ENCODE measurements around the gene KRTAP4-6.

GRCh38 chr17:41147531-41148204 is 7.3 kb upstream of the KRTAP4-6 start:
- TF ChIP-seq CTCF (conservative IDR thresholded peaks at IDR 0.05; ENCODE audit: low read depth, low read length) (no peak), MAFK (IDR thresholded peaks at IDR 0.05; ENCODE audit: low read depth, low read length) (no peak), RAD21 (IDR thresholded peaks at IDR 0.05; ENCODE audit: low read length) (no peak), POLR2A (IDR thresholded peaks at IDR 0.05; ENCODE audit: low read depth, low read length) (no peak), USF2 (IDR thresholded peaks at IDR 0.05; ENCODE audit: low read depth, low read length) (no peak), ELK1 (IDR thresholded peaks at IDR 0.05; ENCODE audit: borderline replicate concordance, low read depth, low read length) (no peak), BHLHE40 (IDR thresholded peaks at IDR 0.05; ENCODE audit: low read depth, low read length) (no peak), SMC3 (IDR thresholded peaks at IDR 0.05; ENCODE audit: low read depth, low read length) (no peak), MXI1 (IDR thresholded peaks at IDR 0.05; ENCODE audit: borderline replicate concordance, low read depth, low read length) (no peak), RCOR1 (IDR thresholded peaks at IDR 0.05; ENCODE audit: insufficient replicate concordance, low read length) (no peak), CEBPB (IDR thresholded peaks at IDR 0.05; ENCODE audit: low read depth, low read length) (no peak), MAZ (IDR thresholded peaks at IDR 0.05; ENCODE audit: borderline replicate concordance, low read depth, low read length) (no peak)
